Large intestine (tissue), 1 donor: ENCODE measurements around the gene MROH2A. TPM values are rescaled to one million over a fixed set of nuclear protein-coding genes. Genes with fewer than 3 reads are reported as not detected.

Experiments
- polyA plus RNA-seq: library from polyadenylated mRNA; unstranded; fragments of 120-200 nt; gene quantifications from one replicate; pipeline ENCODE4 v1.2.1, GENCODE V29; 2013

MROH2A gene
- polyA plus RNA-seq, 1 donor = 0.16 TPM

Other genes starting within 250 kb of the MROH2A start
- gene USP40, start 211.5 kb upstream of the MROH2A start, polyA plus RNA-seq = 33.6 TPM
- not detected for gene UGT1A8, start 160.7 kb upstream of the MROH2A start, polyA plus RNA-seq
- gene UGT1A10, start 141.9 kb upstream of the MROH2A start, polyA plus RNA-seq = 0.06 TPM
- not detected for gene UGT1A9, start 106.4 kb upstream of the MROH2A start, polyA plus RNA-seq
- not detected for gene UGT1A7, start 96.4 kb upstream of the MROH2A start, polyA plus RNA-seq
- 0.06 TPM for gene UGT1A6, start 85.4 kb upstream of the MROH2A start, polyA plus RNA-seq
- gene UGT1A5, start 65.4 kb upstream of the MROH2A start, polyA plus RNA-seq = 0.15 TPM
- gene UGT1A4, start 59.6 kb upstream of the MROH2A start, polyA plus RNA-seq = 0.04 TPM
- gene UGT1A3, start 49.3 kb upstream of the MROH2A start, polyA plus RNA-seq = 0.16 TPM
- 1.6 TPM for gene UGT1A1, start 18.1 kb upstream of the MROH2A start, polyA plus RNA-seq
- 10.6 TPM for gene HJURP, start 76.2 kb downstream of the MROH2A start, polyA plus RNA-seq
- 0.15 TPM for gene TRPM8, start 139.0 kb downstream of the MROH2A start, polyA plus RNA-seq